PC-9 (cell line): ENCODE data around the gene NKAIN2.

Experiments used
- EZH2 ChIP-seq: fragments of 200-600 bp; sonication (generic); IDR thresholded peaks from 2 replicates; pipeline ENCODE4 v1.8.0; 2017; ENCODE audit warnings: antibody characterized with exemption, low read depth
- TF ChIP-seq, protein P1 (sequence below): fragments of 200-600 bp; sonication (generic); conservative IDR thresholded peaks from 2 replicates; pipeline ENCODE4 v1.6.1; 2017; ENCODE audit warnings: mixed run types, antibody characterized with exemption, mild to moderate bottlenecking, moderate library complexity

DNA sequence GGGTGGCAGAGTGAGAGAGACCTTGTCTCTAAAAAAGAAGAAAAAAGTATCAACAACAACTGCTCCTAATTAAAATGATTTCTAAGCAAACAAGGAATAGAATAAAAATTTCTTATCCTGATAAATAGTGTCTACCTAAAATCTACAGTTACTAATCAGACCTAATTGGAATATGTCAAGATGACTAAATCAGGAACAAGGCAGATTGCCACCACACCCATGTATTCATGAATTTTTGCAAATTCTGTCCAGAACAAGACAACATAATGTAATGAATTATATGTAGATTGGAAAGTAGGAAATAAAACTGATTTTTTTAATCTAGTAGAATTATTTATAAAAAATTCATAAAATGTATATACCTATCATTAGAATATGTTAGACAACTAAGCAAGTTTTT lies 339.8 kb downstream of the NKAIN2 start:
- no peak for TF ChIP-seq EZH2
- TF ChIP-seq, protein P1, sequence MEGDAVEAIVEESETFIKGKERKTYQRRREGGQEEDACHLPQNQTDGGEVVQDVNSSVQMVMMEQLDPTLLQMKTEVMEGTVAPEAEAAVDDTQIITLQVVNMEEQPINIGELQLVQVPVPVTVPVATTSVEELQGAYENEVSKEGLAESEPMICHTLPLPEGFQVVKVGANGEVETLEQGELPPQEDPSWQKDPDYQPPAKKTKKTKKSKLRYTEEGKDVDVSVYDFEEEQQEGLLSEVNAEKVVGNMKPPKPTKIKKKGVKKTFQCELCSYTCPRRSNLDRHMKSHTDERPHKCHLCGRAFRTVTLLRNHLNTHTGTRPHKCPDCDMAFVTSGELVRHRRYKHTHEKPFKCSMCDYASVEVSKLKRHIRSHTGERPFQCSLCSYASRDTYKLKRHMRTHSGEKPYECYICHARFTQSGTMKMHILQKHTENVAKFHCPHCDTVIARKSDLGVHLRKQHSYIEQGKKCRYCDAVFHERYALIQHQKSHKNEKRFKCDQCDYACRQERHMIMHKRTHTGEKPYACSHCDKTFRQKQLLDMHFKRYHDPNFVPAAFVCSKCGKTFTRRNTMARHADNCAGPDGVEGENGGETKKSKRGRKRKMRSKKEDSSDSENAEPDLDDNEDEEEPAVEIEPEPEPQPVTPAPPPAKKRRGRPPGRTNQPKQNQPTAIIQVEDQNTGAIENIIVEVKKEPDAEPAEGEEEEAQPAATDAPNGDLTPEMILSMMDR, result no peak
